IPS DF 4.7 (cell line): Measurements from ENCODE around the gene EVC.

Experiments
- DNase-seq: peaks from one replicate; pipeline ENCODE4 v3.0.0-alpha.2; 2013; ENCODE audit warnings: low spot score; ENCODE audit errors: extremely low read depth

Gene EVC

GRCh38 chr4:5710961-5711478 lies at the start of gene EVC:
EVC (plus strand) TSS chr4:5711201; CDS start chr4:5711381, 180 bp downstream.
- no peak for DNase-seq

- no peak for DNase-seq
Measured at GRCh38 chr4:5661237-5661636, 49.8 kb upstream of the EVC start.

- no peak for DNase-seq
Measured at GRCh38 chr4:5662555-5662954, 48.4 kb upstream of the EVC start.

GRCh38 chr4:5664778-5665177 lies 46.2 kb upstream of the EVC start:
- DNase-seq: no peak

GRCh38 chr4:5666741-5667140 lies 44.3 kb upstream of the EVC start:
- no peak for DNase-seq

GRCh38 chr4:5676763-5677162 lies 34.2 kb upstream of the EVC start:
- no peak for DNase-seq

GRCh38 chr4:5678977-5679376 lies 32.0 kb upstream of the EVC start:
- DNase-seq: no peak

GRCh38 chr4:5683566-5683965 lies 27.4 kb upstream of the EVC start:
- DNase-seq: no peak

GRCh38 chr4:5685296-5685695 lies 25.7 kb upstream of the EVC start:
- DNase-seq: no peak

GRCh38 chr4:5686338-5686737 lies 24.7 kb upstream of the EVC start:
- no peak for DNase-seq

GRCh38 chr4:5689065-5689464 lies 21.9 kb upstream of the EVC start:
- DNase-seq: no peak

- DNase-seq: no peak
Measured at GRCh38 chr4:5691491-5692132, 19.4 kb upstream of the EVC start.

GRCh38 chr4:5693871-5694270 lies 17.1 kb upstream of the EVC start:
- DNase-seq: no peak

- DNase-seq: no peak
Measured at GRCh38 chr4:5696341-5696740, 14.7 kb upstream of the EVC start.

- no peak for DNase-seq
Measured at GRCh38 chr4:5700459-5700858, 10.5 kb upstream of the EVC start.

- DNase-seq: no peak
Measured at GRCh38 chr4:5701971-5702370, 9.0 kb upstream of the EVC start.

- no peak for DNase-seq
Measured at GRCh38 chr4:5703831-5704230, 7.2 kb upstream of the EVC start.

- no peak for DNase-seq
Measured at GRCh38 chr4:5704276-5704675, 6.7 kb upstream of the EVC start.

GRCh38 chr4:5705647-5706320 lies 5.2 kb upstream of the EVC start:
- DNase-seq: no peak

- no peak for DNase-seq
Measured at GRCh38 chr4:5706486-5707290, 4.3 kb upstream of the EVC start.

GRCh38 chr4:5707366-5707765 lies 3.6 kb upstream of the EVC start:
- DNase-seq: no peak

GRCh38 chr4:5707778-5708448 lies 3.1 kb upstream of the EVC start:
- no peak for DNase-seq
